PC-3 (cell line): ENCODE measurements around the gene C10orf71. TPM values are rescaled to one million over a fixed set of nuclear protein-coding genes. Genes with fewer than 3 reads are reported as not detected.

ENCODE experiments used
- ATAC-seq: fragments of 200-7000 bp; cut with Tn5 transposase; 2 replicates; pipeline ENCODE4 v1.9.1; 2020; ENCODE audit warnings: mild to moderate bottlenecking, moderate library complexity
- BruUV-seq: library from RNA; stranded (reverse); fragments of 400-500 nt; replicated peaks from 2 replicates; lab custom pipeline; 2021; lab: Mats Ljungman, UMichigan
- CTCF ChIA-PET: fragments of 300-600 bp; sonication (Branson Sonifier 250); formaldehyde crosslinking; loops from one replicate; lab custom pipeline; 2022; ENCODE audit warnings: antibody characterized with exemption; lab: Charles Lee
- POLR2A ChIA-PET: fragments of 300-600 bp; sonication (Branson Sonifier 250); formaldehyde crosslinking; loops from one replicate; lab custom pipeline; 2022; ENCODE audit warnings: antibody characterized with exemption; ENCODE audit not compliant: unreplicated experiment; lab: Charles Lee
- DNase-seq: peaks from one replicate; pipeline ENCODE4 v3.0.0-alpha.2; 2015
- H2AFZ ChIP-seq: fragments of 300-600 bp; sonication (generic); 2 replicates; pipeline ENCODE4 v1.6.0; 2016; ENCODE audit warnings: antibody characterized with exemption, low read length
- H3F3A ChIP-seq: fragments of 300-600 bp; sonication (generic); one replicate; pipeline ENCODE4 v1.6.0; 2017; ENCODE audit warnings: antibody characterized with exemption, low read length, control low read depth, mild to moderate bottlenecking; ENCODE audit not compliant: unreplicated experiment
- H3K27ac ChIP-seq: fragments of 300-600 bp; sonication (generic); 2 replicates; pipeline ENCODE4 v1.5.1; 2016; ENCODE audit warnings: mild to moderate bottlenecking, low read length
- H3K27me3 ChIP-seq: fragments of 300-600 bp; sonication (generic); 2 replicates; pipeline ENCODE4 v1.6.1; 2016; ENCODE audit warnings: low read length, mixed read lengths
- H3K36me3 ChIP-seq: fragments of 300-600 bp; sonication (generic); 2 replicates; pipeline ENCODE4 v1.6.1; 2016; ENCODE audit warnings: low read depth, mixed run types, low read length, mixed read lengths
- H3K4me1 ChIP-seq: fragments of 300-600 bp; sonication (generic); 2 replicates; pipeline ENCODE4 v1.5.1; 2016; ENCODE audit warnings: low read length; ENCODE audit not compliant: insufficient read depth
- H3K4me2 ChIP-seq: fragments of 300-600 bp; sonication (generic); 2 replicates; pipeline ENCODE4 v1.6.0; 2016; ENCODE audit warnings: low read length
- H3K4me3 ChIP-seq: fragments of 300-600 bp; sonication (generic); 2 replicates; pipeline ENCODE4 v1.5.1; 2016; ENCODE audit warnings: mild to moderate bottlenecking, low read length, mixed read lengths
- H3K79me2 ChIP-seq: fragments of 300-600 bp; sonication (generic); 2 replicates; pipeline ENCODE4 v1.6.1; 2017; ENCODE audit warnings: low read length, mixed read lengths
- H3K9ac ChIP-seq: fragments of 300-600 bp; sonication (generic); 2 replicates; pipeline ENCODE4 v1.6.0; 2016; ENCODE audit warnings: mild to moderate bottlenecking, low read length
- H3K9me2 ChIP-seq: fragments of 300-600 bp; sonication (generic); replicated peaks from 2 replicates; pipeline ENCODE4 v1.6.1; 2016; ENCODE audit warnings: mixed run types, low read length, mixed read lengths
- H3K9me3 ChIP-seq: fragments of 300-600 bp; sonication (generic); 2 replicates; pipeline ENCODE4 v1.6.1; 2016; ENCODE audit warnings: low read length, mixed read lengths
- H4K20me1 ChIP-seq: fragments of 300-600 bp; sonication (generic); 2 replicates; pipeline ENCODE4 v1.6.1; 2016; ENCODE audit warnings: low read length, mixed read lengths
- EZH2 ChIP-seq: fragments of 300-600 bp; sonication (generic); IDR thresholded peaks from one replicate; pipeline ENCODE4 v1.6.1; 2017; ENCODE audit warnings: antibody characterized with exemption, mild to moderate bottlenecking, low read length; ENCODE audit not compliant: unreplicated experiment
- EZH2phosphoT487 ChIP-seq: fragments of 300-600 bp; sonication (generic); IDR thresholded peaks from 2 replicates; pipeline ENCODE4 v1.6.1; 2018; ENCODE audit warnings: mild to moderate bottlenecking, antibody characterized with exemption, low read length, borderline replicate concordance
- intact Hi-C: fragments of 100-400 bp; cut with micrococcal nuclease; formaldehyde crosslinking; loops from 2 replicates; pipeline ENCODE4 v1.9.0; 2023
- total RNA-seq: library from RNA; depleted of rRNA; stranded (reverse); fragments of >200 nt; gene quantifications from 2 replicates; pipeline ENCODE4 v1.2.3, GENCODE V29; 2014
- TF ChIP-seq, protein P1 (sequence below): fragments of 300-600 bp; sonication (generic); conservative IDR thresholded peaks from 2 replicates; pipeline ENCODE4 v1.5.1; 2017; ENCODE audit warnings: antibody characterized with exemption, low read depth, mild to moderate bottlenecking, low read length

Gene C10orf71
- total RNA-seq, 1 experiment from 2014 or later = not detected

DNA sequence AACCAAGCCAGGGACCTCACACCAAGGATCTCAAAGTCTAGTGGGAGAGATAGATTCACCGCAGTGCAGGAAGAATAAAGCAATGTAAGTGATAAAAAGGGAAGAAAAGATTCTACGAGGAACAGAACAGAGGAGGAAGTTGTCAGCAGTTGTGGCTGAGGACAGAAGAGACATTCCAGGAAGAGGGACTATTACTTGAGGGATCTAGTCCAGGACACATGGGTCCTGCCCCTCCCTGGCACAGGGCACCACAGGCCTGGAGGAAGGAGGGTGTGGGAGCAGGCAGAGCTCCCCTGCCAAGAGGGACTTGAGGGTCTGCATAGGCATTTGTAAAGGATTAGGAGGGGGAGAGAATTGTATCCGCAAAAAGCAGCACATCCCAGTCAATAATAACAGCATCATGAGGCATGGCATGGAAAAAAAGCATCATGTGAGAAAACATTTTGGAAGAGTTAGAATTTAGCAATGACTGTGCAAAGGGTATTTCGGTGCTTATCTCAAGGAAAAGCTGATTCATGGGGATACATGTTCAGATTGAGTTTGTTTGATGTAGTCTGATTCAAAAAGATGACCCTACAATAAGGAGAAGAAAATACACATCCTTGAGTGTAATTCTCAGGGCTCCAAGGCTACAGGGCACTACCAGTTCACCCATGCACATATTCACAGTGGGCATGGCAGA, 12.7 kb downstream of the C10orf71 start:
- Histone ChIP-seq H3K9ac (no peak overlapping the region), H3K36me3 (no peaks in the 10 kb centered on the region), H3K4me2 (no peak overlapping the region), H3K4me3 (no peak overlapping the region), H3K79me2 (no peaks in the 10 kb centered on the region), H3K9me2 (no peaks in the 10 kb centered on the region), H3K4me1 (no peaks in the 10 kb centered on the region), H3K27ac (no peak overlapping the region), H2AFZ (no peak overlapping the region), H4K20me1 (no peaks in the 10 kb centered on the region), H3K9me3 (no peaks in the 10 kb centered on the region), H3F3A (no peaks in the 10 kb centered on the region), H3K27me3 (peaks cover 52% of the 10 kb centered on the region)
- no peak for TF ChIP-seq EZH2
- no peak for TF ChIP-seq EZH2phosphoT487
- TF ChIP-seq, protein P1, sequence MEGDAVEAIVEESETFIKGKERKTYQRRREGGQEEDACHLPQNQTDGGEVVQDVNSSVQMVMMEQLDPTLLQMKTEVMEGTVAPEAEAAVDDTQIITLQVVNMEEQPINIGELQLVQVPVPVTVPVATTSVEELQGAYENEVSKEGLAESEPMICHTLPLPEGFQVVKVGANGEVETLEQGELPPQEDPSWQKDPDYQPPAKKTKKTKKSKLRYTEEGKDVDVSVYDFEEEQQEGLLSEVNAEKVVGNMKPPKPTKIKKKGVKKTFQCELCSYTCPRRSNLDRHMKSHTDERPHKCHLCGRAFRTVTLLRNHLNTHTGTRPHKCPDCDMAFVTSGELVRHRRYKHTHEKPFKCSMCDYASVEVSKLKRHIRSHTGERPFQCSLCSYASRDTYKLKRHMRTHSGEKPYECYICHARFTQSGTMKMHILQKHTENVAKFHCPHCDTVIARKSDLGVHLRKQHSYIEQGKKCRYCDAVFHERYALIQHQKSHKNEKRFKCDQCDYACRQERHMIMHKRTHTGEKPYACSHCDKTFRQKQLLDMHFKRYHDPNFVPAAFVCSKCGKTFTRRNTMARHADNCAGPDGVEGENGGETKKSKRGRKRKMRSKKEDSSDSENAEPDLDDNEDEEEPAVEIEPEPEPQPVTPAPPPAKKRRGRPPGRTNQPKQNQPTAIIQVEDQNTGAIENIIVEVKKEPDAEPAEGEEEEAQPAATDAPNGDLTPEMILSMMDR = no peak
- no TSS peak for BruUV-seq
- intact Hi-C loops = no loop called here
- no peak for ATAC-seq
- DNase-seq = no peak
- ChIA-PET CTCF (no interaction called here), POLR2A (no interaction called here)

- DNase-seq (no peak), ATAC-seq (no peak)
- TF ChIP-seq EZH2 (no peak), EZH2phosphoT487 (no peak)
- TF ChIP-seq, protein P1 = no peak
- H3K36me3 ChIP-seq = no peaks in the 10 kb centered on the region
- peaks cover 52% of the 10 kb centered on the region for H3K27me3 ChIP-seq
- H3K9ac ChIP-seq = no peak overlapping the region
- H4K20me1 ChIP-seq = no peaks in the 10 kb centered on the region
- no peaks in the 10 kb centered on the region for H3K79me2 ChIP-seq
- POLR2A ChIA-PET = no interaction called here
- no peaks in the 10 kb centered on the region for H3K4me1 ChIP-seq
- no peaks in the 10 kb centered on the region for H3K9me2 ChIP-seq
- H3F3A ChIP-seq = no peaks in the 10 kb centered on the region
- H2AFZ ChIP-seq = no peak overlapping the region
- H3K4me2 ChIP-seq = no peak overlapping the region
- no TSS peak for BruUV-seq
- no peak overlapping the region for H3K4me3 ChIP-seq
- no peak overlapping the region for H3K27ac ChIP-seq
- CTCF ChIA-PET = no interaction called here
- H3K9me3 ChIP-seq = no peaks in the 10 kb centered on the region
- intact Hi-C loops = no loop called here
Observed at GRCh38 chr10:49312246-49312869, 13.4 kb downstream of the C10orf71 start.
